IMR-90 (cell line): ENCODE data around the gene TTC39A. TPM values are rescaled to one million over a fixed set of nuclear protein-coding genes. Genes with fewer than 3 reads are reported as not detected.

Experiments used
- ATAC-seq: fragments of 200-7000 bp; cut with Tn5 transposase; 2 replicates; pipeline ENCODE4 v1.9.1; 2020; ENCODE audit warnings: low read depth, mild to moderate bottlenecking, moderate library complexity
- BruUV-seq: library from RNA; stranded (reverse); fragments of 400-500 nt; replicated peaks from 2 replicates; lab custom pipeline; 2021; lab: Mats Ljungman, UMichigan
- CTCF ChIA-PET: fragments of 300-600 bp; formaldehyde crosslinking; extraction: SDS; loops from one replicate; lab custom pipeline; 2021; ENCODE audit warnings: antibody characterized with exemption; lab: Yijun Ruan, JAX
- POLR2A ChIA-PET: fragments of 300-600 bp; sonication (Branson Sonifier 250); formaldehyde crosslinking; loops from one replicate; lab custom pipeline; 2022; ENCODE audit warnings: antibody characterized with exemption; ENCODE audit not compliant: unreplicated experiment; lab: Charles Lee
- DNase-seq: peaks from one replicate; pipeline ENCODE4 v3.0.0; 2013
- H2AFZ ChIP-seq: replicated peaks from 2 replicates; pipeline ENCODE3; 2013; ENCODE audit warnings: low read length, mild to moderate bottlenecking; ENCODE audit not compliant: poor library complexity
- H2AK5ac ChIP-seq: 2 replicates; pipeline ENCODE4 v1.6.1; 2013; ENCODE audit warnings: low read depth, low read length, inconsistent platforms
- H2AK9ac ChIP-seq: replicated peaks from 2 replicates; pipeline ENCODE3; 2013; ENCODE audit warnings: mild to moderate bottlenecking, low read depth, low read length, moderate library complexity; ENCODE audit not compliant: poor library complexity
- H2BK120ac ChIP-seq: 2 replicates; pipeline ENCODE4 v1.6.1; 2013; ENCODE audit warnings: low read depth, low read length, inconsistent platforms
- H2BK15ac ChIP-seq: 3 replicates; pipeline ENCODE4 v1.6.1; 2013; ENCODE audit warnings: low read depth, low read length, inconsistent platforms
- H2BK20ac ChIP-seq: 2 replicates; pipeline ENCODE4 v1.6.1; 2013; ENCODE audit warnings: low read depth, mild to moderate bottlenecking, inconsistent platforms, low read length, moderate library complexity
- H2BK5ac ChIP-seq: 2 replicates; pipeline ENCODE4 v1.6.1; 2013; ENCODE audit warnings: mild to moderate bottlenecking, low read depth, low read length, inconsistent platforms; ENCODE audit not compliant: poor library complexity, severe bottlenecking
- H3K14ac ChIP-seq: replicated peaks from 2 replicates; pipeline ENCODE4 v1.6.1; 2013; ENCODE audit warnings: low read depth, low read length, inconsistent platforms
- H3K18ac ChIP-seq: 2 replicates; pipeline ENCODE4 v1.6.1; 2013; ENCODE audit warnings: low read depth, low read length, control low read depth
- H3K23ac ChIP-seq: 2 replicates; pipeline ENCODE4 v1.6.1; 2013; ENCODE audit warnings: low read depth, low read length, inconsistent platforms
- H3K27ac ChIP-seq: 2 replicates; pipeline ENCODE4 v1.5.1; 2013; ENCODE audit warnings: mild to moderate bottlenecking, control low read depth, low read length; ENCODE audit not compliant: insufficient read depth
- H3K27me3 ChIP-seq: 2 replicates; pipeline ENCODE4 v1.6.1; 2013; ENCODE audit warnings: low read length; ENCODE audit not compliant: control insufficient read depth, insufficient read depth
- H3K36me3 ChIP-seq: 2 replicates; pipeline ENCODE4 v1.6.1; 2013; ENCODE audit warnings: low read length, mixed read lengths; ENCODE audit not compliant: control insufficient read depth, insufficient read depth
- H3K4ac ChIP-seq: 2 replicates; pipeline ENCODE4 v1.6.1; 2013; ENCODE audit warnings: low read depth, low read length, inconsistent platforms
- H3K4me1 ChIP-seq: 2 replicates; pipeline ENCODE4 v1.6.1; 2013; ENCODE audit warnings: low read length, mixed read lengths; ENCODE audit not compliant: control insufficient read depth, insufficient read depth
- H3K4me2 ChIP-seq: 2 replicates; pipeline ENCODE4 v1.6.1; 2013; ENCODE audit warnings: low read depth, mild to moderate bottlenecking, control low read depth, low read length, moderate library complexity
- H3K4me3 ChIP-seq: 2 replicates; pipeline ENCODE4 v1.5.1; 2013; ENCODE audit warnings: low read depth, mild to moderate bottlenecking, control low read depth, low read length, moderate library complexity; ENCODE audit not compliant: insufficient read depth
- H3K56ac ChIP-seq: 2 replicates; pipeline ENCODE4 v1.6.1; 2013; ENCODE audit warnings: low read length, inconsistent platforms; ENCODE audit not compliant: insufficient read depth; ENCODE audit errors: extremely low read depth
- H3K79me1 ChIP-seq, 2 experiments: 2 replicates each; pipeline ENCODE4 v1.6.1; 2013; ENCODE audit warnings: low read length in 2 of 2, inconsistent platforms in 1 of 2, low read depth in 1 of 2
- H3K9ac ChIP-seq: 2 replicates; pipeline ENCODE4 v1.6.1; 2013; ENCODE audit warnings: low read depth, low read length, control low read depth
- H3K9me1 ChIP-seq: 2 replicates; pipeline ENCODE4 v1.6.1; 2013; ENCODE audit warnings: low read length, inconsistent platforms; ENCODE audit not compliant: insufficient read depth
- H3K9me3 ChIP-seq: 2 replicates; pipeline ENCODE4 v1.6.1; 2013; ENCODE audit warnings: low read length; ENCODE audit not compliant: control insufficient read depth, insufficient read depth
- H4K20me1 ChIP-seq: 2 replicates; pipeline ENCODE4 v1.6.1; 2013; ENCODE audit warnings: low read length, inconsistent platforms; ENCODE audit not compliant: insufficient read depth
- H4K5ac ChIP-seq: 2 replicates; pipeline ENCODE4 v1.6.1; 2013; ENCODE audit warnings: mild to moderate bottlenecking, low read depth, low read length, control low read depth
- H4K8ac ChIP-seq, 2 experiments: 2 replicates each; pipeline ENCODE4 v1.6.1; 2013; ENCODE audit warnings: low read depth in 2 of 2, low read length in 2 of 2, control low read depth in 1 of 2, inconsistent platforms in 1 of 2
- H4K91ac ChIP-seq: 2 replicates; pipeline ENCODE4 v1.6.1; 2013; ENCODE audit warnings: low read depth, low read length, inconsistent platforms; ENCODE audit not compliant: insufficient read depth
- BHLHE40 ChIP-seq: fragments of 150-350 bp; IDR thresholded peaks from 2 replicates; pipeline ENCODE4 v1.6.1; 2016; ENCODE audit warnings: mild to moderate bottlenecking, low read depth, low read length
- FOS ChIP-seq: fragments of 150-350 bp; IDR thresholded peaks from 2 replicates; pipeline ENCODE4 v1.6.1; 2016; ENCODE audit warnings: low read depth, low read length
- WGBS, 2 experiments: methylation state at CpG; one replicate each; pipeline versions ENCODE4 v1.1.5 to v1.1.7; 2013; ENCODE audit warnings: missing lambda C conversion rate in 2 of 2; ENCODE audit not compliant: insufficient read length in 1 of 2; ENCODE audit errors: extremely low coverage in 2 of 2; 5-methylcytosine and 5-hydroxymethylcytosine counted together
- dilution Hi-C: fragments of 300-500 bp; cut with HindIII; formaldehyde crosslinking; loops from one replicate; pipeline ENCODE4 v1.14.3; 2018; ENCODE audit warnings: low sequenced_read_pairs; ENCODE audit not compliant: unreplicated experiment
- in situ Hi-C: fragments of 300-500 bp; cut with MboI; formaldehyde crosslinking; loops from 3 replicates; pipeline ENCODE4 v1.14.3; 2019; ENCODE audit warnings: low sequenced_read_pairs, inconsistent platforms, mixed read lengths
- intact Hi-C: fragments of 100-400 bp; cut with micrococcal nuclease; formaldehyde crosslinking; loops from 2 replicates; pipeline ENCODE4 v1.10.0; 2022
- polyA plus RNA-seq, 3 experiments: library from polyadenylated mRNA; depleted of rRNA; stranded (reverse); fragments of >200 nt; gene quantifications; 2 replicates each; pipeline ENCODE4 v1.2.3, GENCODE V29; 2012; ENCODE audit warnings: low replicate concordance in 1 of 3
- total RNA-seq: library from RNA; depleted of rRNA; stranded (reverse); fragments of >200 nt; gene quantifications from 2 replicates; pipeline ENCODE4 v1.2.3, GENCODE V29; 2012

The TTC39A gene
- total and polyA plus RNA-seq, 2 of the 4 experiments (the other 2 are of a cell fraction), result 0.62 to 0.72 TPM

DNA sequence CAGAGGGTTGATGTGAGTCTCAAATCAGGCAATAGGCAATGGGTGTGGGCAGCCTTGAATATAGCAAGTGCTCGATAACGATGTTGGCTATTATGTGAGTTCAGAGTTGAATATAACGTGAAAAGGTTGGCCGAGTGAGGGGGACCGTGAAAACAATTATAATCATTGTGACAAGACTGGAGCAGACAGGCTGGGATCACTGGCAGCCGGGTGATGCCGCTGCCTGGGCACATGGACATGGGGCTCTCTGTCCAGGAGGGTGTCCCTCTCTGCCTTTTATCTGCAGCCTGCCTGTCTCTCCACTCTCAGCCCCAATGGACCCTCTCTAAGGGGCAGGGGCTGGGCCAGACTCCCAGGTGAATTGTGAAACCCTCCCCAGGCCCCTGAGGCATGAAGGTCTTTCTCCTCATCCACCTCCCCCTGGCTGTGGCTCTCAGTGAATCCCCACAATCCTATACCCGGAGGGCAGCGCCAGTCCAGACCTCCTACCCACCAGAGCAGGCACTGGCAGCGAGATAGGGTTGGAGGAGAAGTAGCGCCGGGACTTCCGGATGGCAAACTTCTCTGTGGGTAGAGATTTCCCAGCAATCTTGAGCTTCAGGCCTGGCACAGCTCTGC, 36.4 kb downstream of the TTC39A start:
- Histone ChIP-seq H3K9ac (no peak overlapping the region), H3K4me2 (no peak overlapping the region), H4K91ac (no peak overlapping the region), H4K8ac (no peak overlapping the region), H2AFZ (no peak overlapping the region), H3K27me3 (no peaks in the 10 kb centered on the region), H3K79me1 (no peaks in the 10 kb centered on the region), H3K23ac (no peak overlapping the region), H3K27ac (no peak overlapping the region), H3K9me3 (no peaks in the 10 kb centered on the region), H4K5ac (no peak overlapping the region), H3K14ac (no peak overlapping the region), H3K4me1 (no peaks in the 10 kb centered on the region), H2BK5ac (no peak overlapping the region), H3K18ac (no peak overlapping the region), H2BK20ac (no peak overlapping the region), H3K56ac (no peak overlapping the region), H3K36me3 (no peaks in the 10 kb centered on the region), H4K20me1 (no peaks in the 10 kb centered on the region), H3K9me1 (no peaks in the 10 kb centered on the region; the same call in 1 of the 2 replicates), H2BK15ac (no peak overlapping the region), H3K4ac (no peak overlapping the region), H2BK120ac (no peak overlapping the region), H2AK5ac (no peak overlapping the region), H3K4me3 (no peak overlapping the region), H2AK9ac (no peak overlapping the region)
- ATAC-seq (no peak), DNase-seq (no peak)
- ChIA-PET CTCF (no interaction called here), POLR2A (no interaction called here)
- WGBS, 2 experiments, result 93% methylated on average over 7 of the region's 13 CpGs; no CpG with 5 or more reads in 1 of the 2 experiments
- intact Hi-C loops, result loop anchor here (10.0 kb wide), 1 partner anchor 319 kb away; the partner anchor contains the start of gene CDKN2C
- no TSS peak for BruUV-seq
- in situ Hi-C loops, result loop anchor here (10.0 kb wide), 1 partner anchor 369 kb away; no protein-coding TSS in a partner anchor
- TF ChIP-seq FOS, result no peak
- TF ChIP-seq BHLHE40, result no peak
- dilution Hi-C loops, result no loop called here
